ENCODE results near the gene TLR9.

GRCh38 chr3:52193065-52193464, 32.4 kb downstream of the TLR9 start:
- TF ChIP-seq POLR2A (IDR thresholded peaks at IDR 0.05; ENCODE audit: low read depth, low read length) (no peak), POLR2AphosphoS5 (IDR thresholded peaks at IDR 0.05; ENCODE audit: low read depth, low read length) (no peak)

Data from GM12892 (cell line).